ENCODE data around the gene ZNF821. TPM values are rescaled to one million over a fixed set of nuclear protein-coding genes. Genes with fewer than 3 reads are reported as not detected.

Gene ZNF821
- 4.0 to 4.4 TPM (median 4.1 TPM) in 5 replicates for total RNA-seq (2022; extraction: Qiagen RNA extraction; ENCODE audit: low read depth)

GRCh38 chr16:71883849-71884638 lies at the start of gene ZNF821:
Gene ZNF821, minus strand, starts transcription at chr16:71884182. Its CDS starts 4,236 bp downstream, at chr16:71879946.

GRCh38 chr16:71894921-71895678 lies 11.1 kb upstream of the ZNF821 start, which contains the start of gene IST1:
Gene IST1, plus strand, starts transcription at chr16:71895531. Its CDS starts 20,110 bp downstream, at chr16:71915641.

GRCh38 chr16:71845639-71846430 lies 38.1 kb downstream of the ZNF821 start, which contains the start of gene ATXN1L:
Gene ATXN1L, plus strand, starts transcription at chr16:71845976. Its CDS starts 3,765 bp downstream, at chr16:71849741.

Other genes starting within 250 kb of the ZNF821 start
- 8.5 to 10.8 TPM (median 10.6 TPM) in 5 replicates for gene PHLPP2, start 159.5 kb downstream of the ZNF821 start, total RNA-seq (2022; extraction: Qiagen RNA extraction; ENCODE audit: low read depth)
- gene AP1G1, start 75.3 kb downstream of the ZNF821 start, total RNA-seq (2022; extraction: Qiagen RNA extraction; ENCODE audit: low read depth) = 36.1 to 50.0 TPM (median 47.1 TPM) in 5 replicates
- 12.7 to 19.1 TPM (median 17.5 TPM) in 5 replicates for gene ATXN1L, start 38.2 kb downstream of the ZNF821 start, total RNA-seq (2022; extraction: Qiagen RNA extraction; ENCODE audit: low read depth)
- 150 to 184 TPM (median 172 TPM) in 5 replicates for gene IST1, start 11.3 kb upstream of the ZNF821 start, total RNA-seq (2022; extraction: Qiagen RNA extraction; ENCODE audit: low read depth)
- gene PKD1L3, start 116.2 kb upstream of the ZNF821 start, total RNA-seq (2022; extraction: Qiagen RNA extraction; ENCODE audit: low read depth) = not detected in 5 replicates
- gene DHODH, start 124.6 kb upstream of the ZNF821 start, total RNA-seq (2022; extraction: Qiagen RNA extraction; ENCODE audit: low read depth) = 12.4 to 16.3 TPM (median 13.8 TPM) in 5 replicates
- 0.11 TPM in 1 of 5 replicates, not detected in the others for gene HP, start 170.3 kb upstream of the ZNF821 start, total RNA-seq (2022; extraction: Qiagen RNA extraction; ENCODE audit: low read depth)
- gene HPR, start 179.0 kb upstream of the ZNF821 start, total RNA-seq (2022; extraction: Qiagen RNA extraction; ENCODE audit: low read depth) = not detected in 5 replicates
- 17.0 to 24.6 TPM (median 21.0 TPM) in 5 replicates for gene TXNL4B, start 209.4 kb upstream of the ZNF821 start, total RNA-seq (2022; extraction: Qiagen RNA extraction; ENCODE audit: low read depth)
- 46.6 to 52.8 TPM (median 48.9 TPM) in 5 replicates for gene DHX38, start 209.7 kb upstream of the ZNF821 start, total RNA-seq (2022; extraction: Qiagen RNA extraction; ENCODE audit: low read depth)

Measured in A549 treated with GW870086 at 1 μM for 4 hours (cell line).